K562 (cell line): ENCODE data around the gene AP1G1. TPM values are rescaled to one million over a fixed set of nuclear protein-coding genes. Genes with fewer than 3 reads are reported as not detected.

ENCODE experiments used
- ATAC-seq: fragments of 200-7000 bp; cut with Tn5 transposase; 3 replicates; pipeline ENCODE4 v1.9.1; 2020; ENCODE audit warnings: moderate library complexity
- BruUV-seq: library from RNA; stranded (reverse); fragments of 400-500 nt; replicated peaks from 2 replicates; lab custom pipeline; 2021; lab: Mats Ljungman, UMichigan
- CTCF ChIA-PET: fragments of 300-600 bp; formaldehyde crosslinking; extraction: SDS; loops from one replicate; lab custom pipeline; 2021; ENCODE audit warnings: low intra/inter-chr PET ratio; lab: Yijun Ruan, JAX
- POLR2A ChIA-PET: fragments of 300-600, 350-650 bp; sonication (Branson Sonifier 250); formaldehyde crosslinking; extraction: SDS; loops from one replicate; lab custom pipeline; 2021; ENCODE audit warnings: antibody characterized with exemption, inconsistent platforms; lab: Yijun Ruan, JAX
- DNase-seq, 4 experiments: peaks; one replicate each; pipeline versions ENCODE4 v3.0.0 to v3.0.0-alpha.2; 2011 to 2018; ENCODE audit warnings: low spot score in 3 of 4, mixed read lengths in 3 of 4; ENCODE audit errors: extremely low read depth in 1 of 4
- FAIRE-seq: peaks from 2 replicates; lab custom pipeline; 2011; peaks lifted over from hg19 to GRCh38; lab: Jason Lieb, UNC
- H2AFZ ChIP-seq: 2 replicates; pipeline ENCODE4 v1.6.0; 2011; ENCODE audit warnings: low read depth, low read length, control low read depth, inconsistent platforms
- H3K27ac ChIP-seq: fragments of 200-600 bp; 3 replicates; pipeline ENCODE4 v1.8.0; 2011; ENCODE audit warnings: low read depth, mild to moderate bottlenecking, control low read depth, inconsistent platforms, low read length, moderate library complexity, mixed read lengths; ENCODE audit errors: extremely low read depth
- H3K27me3 ChIP-seq, 2 experiments: fragments of 300-600 bp in 1 of 2; 2 replicates in 1 of 2; 3 replicates in 1 of 2; pipeline versions ENCODE4 v1.6.0 to v1.8.0; 2011; ENCODE audit warnings: inconsistent platforms in 2 of 2, low read length in 2 of 2, mild to moderate bottlenecking in 1 of 2, mixed read lengths in 1 of 2, moderate library complexity in 1 of 2; ENCODE audit not compliant: control insufficient read depth in 2 of 2, insufficient read depth in 2 of 2
- H3K36me3 ChIP-seq: fragments of 300-600 bp; 3 replicates; pipeline ENCODE4 v1.8.0; 2011; ENCODE audit warnings: mild to moderate bottlenecking, low read length, inconsistent platforms; ENCODE audit not compliant: control insufficient read depth, insufficient read depth
- H3K4me1 ChIP-seq, 2 experiments: fragments of 200-600 bp in 1 of 2; replicated peaks in 1 of 2; 2 replicates in 1 of 2; 3 replicates in 1 of 2; pipeline versions ENCODE4 v1.5.1 to v1.8.0; 2011; ENCODE audit warnings: inconsistent platforms in 2 of 2, low read length in 2 of 2, mild to moderate bottlenecking in 1 of 2, mixed read lengths in 1 of 2, moderate library complexity in 1 of 2; ENCODE audit not compliant: control insufficient read depth in 2 of 2, insufficient read depth in 2 of 2
- H3K4me2 ChIP-seq: 2 replicates; pipeline ENCODE4 v1.6.1; 2011; ENCODE audit warnings: low read length, control low read depth, inconsistent platforms, mixed read lengths; ENCODE audit not compliant: insufficient read depth
- H3K4me3 ChIP-seq: fragments of 200-600 bp; sonication (generic), shearing (Covaris generic); 2 replicates; pipeline ENCODE4 v1.5.1; 2016; ENCODE audit warnings: control low read depth, inconsistent platforms
- H3K79me2 ChIP-seq: fragments of 200-600 bp; 3 replicates; pipeline ENCODE4 v1.8.0; 2011; ENCODE audit warnings: low read length, inconsistent platforms; ENCODE audit not compliant: control insufficient read depth, insufficient read depth
- H3K9ac ChIP-seq, 2 experiments: 2 replicates each; pipeline versions ENCODE4 v1.6.0 to v1.6.1; 2011; ENCODE audit warnings: low read depth in 2 of 2, low read length in 2 of 2, control low read depth in 1 of 2, inconsistent platforms in 1 of 2, mild to moderate bottlenecking in 1 of 2, mixed read lengths in 1 of 2; ENCODE audit not compliant: insufficient read depth in 1 of 2
- H3K9me1 ChIP-seq: one replicate; pipeline ENCODE4 v1.6.0; 2011; ENCODE audit warnings: inconsistent platforms, mild to moderate bottlenecking, low read length, moderate library complexity; ENCODE audit not compliant: control insufficient read depth, insufficient read depth
- H3K9me3 ChIP-seq: replicated peaks from 2 replicates; pipeline ENCODE4 v1.5.1; 2011; ENCODE audit warnings: low read depth, low read length, inconsistent platforms; ENCODE audit not compliant: control insufficient read depth, insufficient read depth
- H4K20me1 ChIP-seq: replicated peaks from 2 replicates; pipeline ENCODE4 v1.6.1; 2011; ENCODE audit warnings: low read length, inconsistent platforms, mixed read lengths; ENCODE audit not compliant: control insufficient read depth, insufficient read depth
- HMBOX1 ChIP-seq: sonication (generic); IDR thresholded peaks from 2 replicates; pipeline ENCODE4 v1.6.1; 2016
- HMG20A ChIP-seq: fragments of 450-650 bp; formaldehyde crosslinking; conservative IDR thresholded peaks from 2 replicates; pipeline ENCODE4 v1.4.0; 2020; ENCODE audit warnings: mild to moderate bottlenecking, mixed read lengths
- HNRNPK ChIP-seq: fragments of 200-400 bp; formaldehyde crosslinking; IDR thresholded peaks from one replicate; pipeline ENCODE4 v1.6.1; 2018; ENCODE audit warnings: mild to moderate bottlenecking, low read depth, low read length; ENCODE audit not compliant: poor library complexity, severe bottlenecking
- NUFIP1 ChIP-seq: fragments of 450-650 bp; IDR thresholded peaks from 2 replicates; pipeline ENCODE4 v1.6.1; 2018; ENCODE audit not compliant: partially characterized antibody
- RB1 ChIP-seq: fragments of 450-650 bp; IDR thresholded peaks from 2 replicates; pipeline ENCODE4 v1.6.1; 2017; ENCODE audit warnings: low read depth, mild to moderate bottlenecking
- RCOR1 ChIP-seq, 2 experiments: IDR thresholded peaks; 2 replicates each; pipeline ENCODE4 v1.6.1; 2012; ENCODE audit warnings: low read depth in 2 of 2, low read length in 2 of 2, borderline replicate concordance in 1 of 2, improper control_type of control experiment in 1 of 2
- SMAD3 ChIP-seq: fragments of 450-650 bp; formaldehyde crosslinking; conservative IDR thresholded peaks from 2 replicates; pipeline ENCODE4 v1.4.0; 2020; ENCODE audit warnings: mild to moderate bottlenecking
- ZC3H11A ChIP-seq: IDR thresholded peaks from 2 replicates; pipeline ENCODE4 v1.6.1; 2012; ENCODE audit warnings: low read depth, low read length, improper control_type of control experiment
- ZFP91 ChIP-seq: sonication (generic); formaldehyde crosslinking; IDR thresholded peaks from 2 replicates; pipeline ENCODE4 v1.8.0; 2022; ENCODE audit warnings: mild to moderate bottlenecking, missing genetic modification reagents
- ZNF197 ChIP-seq: fragments of 200-800 bp; sonication (Bioruptor generic); IDR thresholded peaks from 2 replicates; pipeline ENCODE4 v1.6.1; 2016; ENCODE audit warnings: low read depth, missing genetic modification characterization, missing compliant biosample characterization
- ZNF280A ChIP-seq: fragments of 450-650 bp; IDR thresholded peaks from 2 replicates; pipeline ENCODE4 v1.6.1; 2018; ENCODE audit warnings: mild to moderate bottlenecking, low read depth; ENCODE audit not compliant: partially characterized antibody
- ZNF384 ChIP-seq: IDR thresholded peaks from 2 replicates; pipeline ENCODE4 v1.6.1; 2012; ENCODE audit warnings: low read depth, low read length, improper control_type of control experiment
- ZNF398 ChIP-seq: fragments of 250-450 bp; sonication (Bioruptor Pico); IDR thresholded peaks from 2 replicates; pipeline ENCODE4 v1.8.0; 2021; ENCODE audit warnings: moderate library complexity, mild to moderate bottlenecking, inconsistent platforms
- ZNF589 ChIP-seq: fragments of 200-800 bp; sonication (Bioruptor generic); IDR thresholded peaks from 2 replicates; pipeline ENCODE4 v1.6.1; 2016; ENCODE audit warnings: low read depth, missing genetic modification characterization, missing compliant biosample characterization
- WGBS: fragments of 100-300 bp; shearing (Covaris generic); methylation state at CpG from one replicate; pipeline ENCODE4 v1.1.6; 2016; ENCODE audit warnings: low coverage, mixed read lengths; ENCODE audit not compliant: insufficient coverage; ENCODE audit errors: missing lambda C conversion rate; 5-methylcytosine and 5-hydroxymethylcytosine counted together
- in situ Hi-C: fragments of 300-500 bp; cut with MboI; formaldehyde crosslinking; loops from 4 replicates; pipeline ENCODE4 v1.15.0; 2018; ENCODE audit warnings: inconsistent platforms, mixed read lengths
- intact Hi-C: fragments of 100-400 bp; cut with micrococcal nuclease; formaldehyde crosslinking; loops from 2 replicates; pipeline ENCODE4 v1.14.2; 2022
- polyA plus RNA-seq, 8 experiments: library from polyadenylated mRNA; depleted of rRNA in 4 of 8; stranded (reverse) in 5 of 8; unstranded in 3 of 8; fragments of >200 nt; fragmentation: Nextera tagmentation in 2 of 8; fragmentation: Illumina TruSeq in 1 of 8; extraction: Ambion mirVana in 2 of 8; extraction: Trizol in 1 of 8; gene quantifications; 2 replicates each; pipeline versions ENCODE4 v1.2.1 to v1.2.3, GENCODE V29; 2011 to 2014; ENCODE audit warnings: inconsistent platforms in 1 of 8, missing spikeins in 1 of 8
- total RNA-seq, 7 experiments: library from RNA; depleted of rRNA in 6 of 7; stranded (reverse); fragments of >200 nt in 6 of 7; fragmentation: Illumina TruSeq in 2 of 7; extraction: Trizol in 2 of 7; gene quantifications; 2 replicates each; pipeline versions ENCODE4 v1.2.1 to v1.2.3, GENCODE V29; 2011 to 2021; ENCODE audit warnings: low replicate concordance in 1 of 7

The AP1G1 gene
- total and polyA plus RNA-seq, 9 of the 15 experiments (the other 6 are each of a cell fraction or from before 2014, with no cell fraction given): 7.0 to 59.2 (median 42.0) TPM

- in situ Hi-C loops: no loop called here
- ChIA-PET POLR2A (interaction anchor here (0.6 to 2.4 kb wide), 4 partner anchors 10 to 175 kb away, joined by 3 to 12 read pairs (median 4); partner anchors contain the start of gene ATXN1L), CTCF (no interaction called here)
- intact Hi-C loops: no loop called here
- ATAC-seq (no peak; the same call in 2 of the 3 replicates), FAIRE-seq (no peak), DNase-seq (no peak)
- no peak overlapping the region for H3K4me2 ChIP-seq
- H3K27me3 ChIP-seq: no peaks in the 10 kb centered on the region
- peaks cover 4% of the 10 kb centered on the region for H4K20me1 ChIP-seq
- no peak overlapping the region for H3K4me3 ChIP-seq
- H3K9ac ChIP-seq: no peak overlapping the region; a peak in 1 of 4 replicates
- no peaks in the 10 kb centered on the region for H3K9me3 ChIP-seq
- no peak overlapping the region for H3K27ac ChIP-seq
- no peak overlapping the region for H2AFZ ChIP-seq
- H3K4me1 ChIP-seq: no peaks in the 10 kb centered on the region; a peak in 1 of 5 replicates
- H3K79me2 ChIP-seq: no peaks in the 10 kb centered on the region; the same call in 2 of the 3 replicates
- WGBS: 80% methylated on average over 5 of the region's 5 CpGs
- no TSS peak for BruUV-seq
- H3K9me1 ChIP-seq: peaks cover 3% of the 10 kb centered on the region
- H3K36me3 ChIP-seq: peaks cover 34% of the 10 kb centered on the region
- no peak for TF ChIP-seq NUFIP1
- no peak for TF ChIP-seq ZNF197 (CRISPR knock-in tag)
- TF ChIP-seq HMG20A (CRISPR knock-in tag): no peak
- no peak for TF ChIP-seq RB1
- TF ChIP-seq HMBOX1: no peak
- TF ChIP-seq ZFP91 (CRISPR knock-in tag): no peak
- no peak for TF ChIP-seq SMAD3 (CRISPR knock-in tag)
- TF ChIP-seq HNRNPK: no peak
- TF ChIP-seq RCOR1 (IDR thresholded peaks at IDR 0.05; ENCODE audit: borderline replicate concordance in 1 of 2, low read depth in 2 of 2, low read length in 2 of 2): no peak
- TF ChIP-seq ZNF589 (CRISPR knock-in tag): no peak
- no peak for TF ChIP-seq ZNF384
- TF ChIP-seq ZNF280A: no peak
- no peak for TF ChIP-seq ZC3H11A
- TF ChIP-seq ZNF398 (CRISPR knock-in tag): no peak
Observed at GRCh38 chr16:71855937-71856662, 47.5 kb upstream of the AP1G1 start.
